Measurements from ENCODE around the gene ALDH1A1.

GRCh38 chr9:72985746-72986145 is 32.9 kb upstream of the ALDH1A1 start:
- TF ChIP-seq CTCF (IDR thresholded peaks at IDR 0.05) (no peak), E2F4 (CRISPR knock-in tag; IDR thresholded peaks at IDR 0.05; ENCODE audit: borderline replicate concordance, low read depth) (no peak), FOXJ3 (CRISPR knock-in tag; IDR thresholded peaks at IDR 0.05; ENCODE audit: borderline replicate concordance) (no peak), ELF4 (CRISPR knock-in tag; IDR thresholded peaks at IDR 0.05; ENCODE audit: low read depth) (no peak), CREB1 (CRISPR knock-in tag; IDR thresholded peaks at IDR 0.05) (no peak), TEAD1 (CRISPR knock-in tag; IDR thresholded peaks at IDR 0.05) (no peak), ESRRA (CRISPR knock-in tag; IDR thresholded peaks at IDR 0.05; ENCODE audit: borderline replicate concordance) (no peak), IRF1 (CRISPR knock-in tag; IDR thresholded peaks at IDR 0.05) (no peak)
- TF ChIP-seq, protein P1, sequence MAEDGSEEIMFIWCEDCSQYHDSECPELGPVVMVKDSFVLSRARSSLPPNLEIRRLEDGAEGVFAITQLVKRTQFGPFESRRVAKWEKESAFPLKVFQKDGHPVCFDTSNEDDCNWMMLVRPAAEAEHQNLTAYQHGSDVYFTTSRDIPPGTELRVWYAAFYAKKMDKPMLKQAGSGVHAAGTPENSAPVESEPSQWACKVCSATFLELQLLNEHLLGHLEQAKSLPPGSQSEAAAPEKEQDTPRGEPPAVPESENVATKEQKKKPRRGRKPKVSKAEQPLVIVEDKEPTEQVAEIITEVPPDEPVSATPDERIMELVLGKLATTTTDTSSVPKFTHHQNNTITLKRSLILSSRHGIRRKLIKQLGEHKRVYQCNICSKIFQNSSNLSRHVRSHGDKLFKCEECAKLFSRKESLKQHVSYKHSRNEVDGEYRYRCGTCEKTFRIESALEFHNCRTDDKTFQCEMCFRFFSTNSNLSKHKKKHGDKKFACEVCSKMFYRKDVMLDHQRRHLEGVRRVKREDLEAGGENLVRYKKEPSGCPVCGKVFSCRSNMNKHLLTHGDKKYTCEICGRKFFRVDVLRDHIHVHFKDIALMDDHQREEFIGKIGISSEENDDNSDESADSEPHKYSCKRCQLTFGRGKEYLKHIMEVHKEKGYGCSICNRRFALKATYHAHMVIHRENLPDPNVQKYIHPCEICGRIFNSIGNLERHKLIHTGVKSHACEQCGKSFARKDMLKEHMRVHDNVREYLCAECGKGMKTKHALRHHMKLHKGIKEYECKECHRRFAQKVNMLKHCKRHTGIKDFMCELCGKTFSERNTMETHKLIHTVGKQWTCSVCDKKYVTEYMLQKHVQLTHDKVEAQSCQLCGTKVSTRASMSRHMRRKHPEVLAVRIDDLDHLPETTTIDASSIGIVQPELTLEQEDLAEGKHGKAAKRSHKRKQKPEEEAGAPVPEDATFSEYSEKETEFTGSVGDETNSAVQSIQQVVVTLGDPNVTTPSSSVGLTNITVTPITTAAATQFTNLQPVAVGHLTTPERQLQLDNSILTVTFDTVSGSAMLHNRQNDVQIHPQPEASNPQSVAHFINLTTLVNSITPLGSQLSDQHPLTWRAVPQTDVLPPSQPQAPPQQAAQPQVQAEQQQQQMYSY (CRISPR knock-in tag; IDR thresholded peaks at IDR 0.05): no peak
